Hepatocyte (in vitro differentiated cells): ENCODE results near the gene ACSL4.

ENCODE experiments used
- CTCF ChIP-seq: fragments of 200-600 bp; sonication (generic); IDR thresholded peaks from 2 replicates; pipeline ENCODE4 v1.5.1; 2016; ENCODE audit warnings: antibody characterized with exemption, mild to moderate bottlenecking; ENCODE audit not compliant: poor library complexity
- EZH2 ChIP-seq: fragments of 200-600 bp; sonication (generic); IDR thresholded peaks from 2 replicates; pipeline ENCODE4 v1.6.1; 2016; ENCODE audit warnings: antibody characterized with exemption, mild to moderate bottlenecking, borderline replicate concordance
- EZH2phosphoT487 ChIP-seq: fragments of 200-600 bp; sonication (generic); IDR thresholded peaks from one replicate; pipeline ENCODE4 v1.6.1; 2018; ENCODE audit warnings: antibody characterized with exemption, mild to moderate bottlenecking, low read depth, moderate library complexity; ENCODE audit not compliant: unreplicated experiment, severe bottlenecking

GRCh38 chrX:109596015-109596414 is 137.0 kb downstream of the ACSL4 start:
- TF ChIP-seq CTCF (no peak), EZH2phosphoT487 (no peak), EZH2 (no peak)
